Ovary (tissue), 3 donors: Measurements from ENCODE around the gene ST6GALNAC3.

Source experiments
- EP300 ChIP-seq: sonication (generic); formaldehyde crosslinking; IDR thresholded peaks from one replicate; pipeline ENCODE4 v1.6.1; 2017; ENCODE audit warnings: antibody characterized with exemption
- POLR2A ChIP-seq: fragments of 450-650 bp; IDR thresholded peaks from one replicate; pipeline ENCODE4 v1.6.1; 2017; ENCODE audit warnings: antibody characterized with exemption, mild to moderate bottlenecking, moderate library complexity
- TF ChIP-seq, protein P1 (sequence below), 3 donors: fragments of 450-650 bp in 2 of 3; fragments of 200-600 bp in 1 of 3; IDR thresholded peaks; one replicate each; pipeline versions ENCODE4 v1.5.1 to v1.8.0; 2016 to 2022; ENCODE audit warnings: antibody characterized with exemption in 3 of 3, mild to moderate bottlenecking in 1 of 3
- donor health status: DM: no; HTN: no; CAD: no.

GRCh38 chr1:76644139-76644538, 569.6 kb downstream of the ST6GALNAC3 start:
- TF ChIP-seq, protein P1, sequence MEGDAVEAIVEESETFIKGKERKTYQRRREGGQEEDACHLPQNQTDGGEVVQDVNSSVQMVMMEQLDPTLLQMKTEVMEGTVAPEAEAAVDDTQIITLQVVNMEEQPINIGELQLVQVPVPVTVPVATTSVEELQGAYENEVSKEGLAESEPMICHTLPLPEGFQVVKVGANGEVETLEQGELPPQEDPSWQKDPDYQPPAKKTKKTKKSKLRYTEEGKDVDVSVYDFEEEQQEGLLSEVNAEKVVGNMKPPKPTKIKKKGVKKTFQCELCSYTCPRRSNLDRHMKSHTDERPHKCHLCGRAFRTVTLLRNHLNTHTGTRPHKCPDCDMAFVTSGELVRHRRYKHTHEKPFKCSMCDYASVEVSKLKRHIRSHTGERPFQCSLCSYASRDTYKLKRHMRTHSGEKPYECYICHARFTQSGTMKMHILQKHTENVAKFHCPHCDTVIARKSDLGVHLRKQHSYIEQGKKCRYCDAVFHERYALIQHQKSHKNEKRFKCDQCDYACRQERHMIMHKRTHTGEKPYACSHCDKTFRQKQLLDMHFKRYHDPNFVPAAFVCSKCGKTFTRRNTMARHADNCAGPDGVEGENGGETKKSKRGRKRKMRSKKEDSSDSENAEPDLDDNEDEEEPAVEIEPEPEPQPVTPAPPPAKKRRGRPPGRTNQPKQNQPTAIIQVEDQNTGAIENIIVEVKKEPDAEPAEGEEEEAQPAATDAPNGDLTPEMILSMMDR (IDR thresholded peaks at IDR 0.05), result no peak
- TF ChIP-seq POLR2A (no peak), EP300 (no peak)
